Ramos (cell line): ENCODE measurements around the gene FBXL14.

Experiments
- in situ Hi-C: fragments of 300-500 bp; cut with MboI; formaldehyde crosslinking; loops from one replicate; pipeline ENCODE4 v1.14.3; 2022; ENCODE audit warnings: low sequenced_read_pairs; ENCODE audit not compliant: unreplicated experiment

The FBXL14 gene

GRCh38 chr12:1594261-1595025 is at the start of gene FBXL14:
TSS of gene FBXL14 (minus strand) at chr12:1594581. CDS start at chr12:1594066, 515 bp downstream.
- in situ Hi-C loops: no loop called here

- in situ Hi-C loops: loop anchor here (25.0 kb wide), 1 partner anchor 943 kb away; no protein-coding TSS in a partner anchor
These were observed 49.6 kb upstream of the FBXL14 start for GRCh38 chr12:1643905-1644533.

- in situ Hi-C loops: loop anchor here (25.0 kb wide), 1 partner anchor 944 kb away; no protein-coding TSS in a partner anchor
These were observed 48.7 kb upstream of the FBXL14 start for GRCh38 chr12:1643043-1643442.

GRCh38 chr12:1642513-1642912 is 48.1 kb upstream of the FBXL14 start:
- in situ Hi-C loops: loop anchor here (25.0 kb wide), 1 partner anchor 945 kb away; no protein-coding TSS in a partner anchor

- in situ Hi-C loops: loop anchor here (25.0 kb wide), 1 partner anchor 947 kb away; no protein-coding TSS in a partner anchor
These were observed 46.2 kb upstream of the FBXL14 start for GRCh38 chr12:1640328-1641234.

GRCh38 chr12:1639538-1639937 is 45.2 kb upstream of the FBXL14 start:
- in situ Hi-C loops: loop anchor here (25.0 kb wide), 1 partner anchor 948 kb away; no protein-coding TSS in a partner anchor

- in situ Hi-C loops: loop anchor here (25.0 kb wide), 1 partner anchor 949 kb away; no protein-coding TSS in a partner anchor
These were observed 43.8 kb upstream of the FBXL14 start for GRCh38 chr12:1638203-1638602.

GRCh38 chr12:1635301-1636095 is 41.1 kb upstream of the FBXL14 start:
- in situ Hi-C loops: loop anchor here (25.0 kb wide), 1 partner anchor 952 kb away; no protein-coding TSS in a partner anchor

- in situ Hi-C loops: loop anchor here (25.0 kb wide), 1 partner anchor 953 kb away; no protein-coding TSS in a partner anchor
These were observed 40.3 kb upstream of the FBXL14 start for GRCh38 chr12:1634590-1635191.

GRCh38 chr12:1634149-1634548 is 39.8 kb upstream of the FBXL14 start:
- in situ Hi-C loops: loop anchor here (25.0 kb wide), 1 partner anchor 953 kb away; no protein-coding TSS in a partner anchor

GRCh38 chr12:1633459-1633858 is 39.1 kb upstream of the FBXL14 start:
- in situ Hi-C loops: loop anchor here (25.0 kb wide), 1 partner anchor 954 kb away; no protein-coding TSS in a partner anchor

- in situ Hi-C loops: loop anchor here (25.0 kb wide), 1 partner anchor 955 kb away; no protein-coding TSS in a partner anchor
These were observed 38.3 kb upstream of the FBXL14 start for GRCh38 chr12:1632702-1633101.

- in situ Hi-C loops: loop anchor here (25.0 kb wide), 1 partner anchor 956 kb away; no protein-coding TSS in a partner anchor
These were observed 36.6 kb upstream of the FBXL14 start for GRCh38 chr12:1630827-1631591.

GRCh38 chr12:1630133-1630826 is 35.9 kb upstream of the FBXL14 start:
- in situ Hi-C loops: loop anchor here (25.0 kb wide), 1 partner anchor 957 kb away; no protein-coding TSS in a partner anchor

- in situ Hi-C loops: loop anchor here (25.0 kb wide), 1 partner anchor 958 kb away; no protein-coding TSS in a partner anchor
These were observed 35.2 kb upstream of the FBXL14 start for GRCh38 chr12:1629338-1630132.

GRCh38 chr12:1628666-1629337 is 34.4 kb upstream of the FBXL14 start, which contains the start of gene WNT5B:
TSS of gene WNT5B (plus strand) at chr12:1629231. CDS start at chr12:1631355, 2,124 bp downstream.
- in situ Hi-C loops: loop anchor here (25.0 kb wide), 1 partner anchor 958 kb away; no protein-coding TSS in a partner anchor
